HepG2 (cell line): ENCODE data around the gene IL22RA1.

Experiments
- MZF1 ChIP-seq: sonication (generic); formaldehyde crosslinking; IDR thresholded peaks from 2 replicates; pipeline ENCODE4 v1.8.1; 2023; ENCODE audit warnings: mild to moderate bottlenecking, missing genetic modification reagents, borderline replicate concordance
- SMARCC2 ChIP-seq: fragments of 450-650 bp; IDR thresholded peaks from 2 replicates; pipeline ENCODE4 v1.6.1; 2017; ENCODE audit warnings: antibody characterized with exemption, mild to moderate bottlenecking
- ZNF253 ChIP-seq: sonication (generic); formaldehyde crosslinking; IDR thresholded peaks from 2 replicates; pipeline ENCODE4 v1.8.0; 2022; ENCODE audit warnings: mild to moderate bottlenecking, missing genetic modification reagents, borderline replicate concordance
- TF ChIP-seq, protein P1 (sequence below): sonication (generic); formaldehyde crosslinking; IDR thresholded peaks from 2 replicates; pipeline ENCODE4 v1.5.0; 2020; ENCODE audit warnings: mild to moderate bottlenecking, missing genetic modification reagents, moderate library complexity

GRCh38 chr1:24100945-24101737 lies 41.8 kb downstream of the IL22RA1 start:
- TF ChIP-seq MZF1 (CRISPR knock-in tag) (no peak), ZNF253 (CRISPR knock-in tag) (no peak), SMARCC2 (no peak)
- TF ChIP-seq, protein P1, sequence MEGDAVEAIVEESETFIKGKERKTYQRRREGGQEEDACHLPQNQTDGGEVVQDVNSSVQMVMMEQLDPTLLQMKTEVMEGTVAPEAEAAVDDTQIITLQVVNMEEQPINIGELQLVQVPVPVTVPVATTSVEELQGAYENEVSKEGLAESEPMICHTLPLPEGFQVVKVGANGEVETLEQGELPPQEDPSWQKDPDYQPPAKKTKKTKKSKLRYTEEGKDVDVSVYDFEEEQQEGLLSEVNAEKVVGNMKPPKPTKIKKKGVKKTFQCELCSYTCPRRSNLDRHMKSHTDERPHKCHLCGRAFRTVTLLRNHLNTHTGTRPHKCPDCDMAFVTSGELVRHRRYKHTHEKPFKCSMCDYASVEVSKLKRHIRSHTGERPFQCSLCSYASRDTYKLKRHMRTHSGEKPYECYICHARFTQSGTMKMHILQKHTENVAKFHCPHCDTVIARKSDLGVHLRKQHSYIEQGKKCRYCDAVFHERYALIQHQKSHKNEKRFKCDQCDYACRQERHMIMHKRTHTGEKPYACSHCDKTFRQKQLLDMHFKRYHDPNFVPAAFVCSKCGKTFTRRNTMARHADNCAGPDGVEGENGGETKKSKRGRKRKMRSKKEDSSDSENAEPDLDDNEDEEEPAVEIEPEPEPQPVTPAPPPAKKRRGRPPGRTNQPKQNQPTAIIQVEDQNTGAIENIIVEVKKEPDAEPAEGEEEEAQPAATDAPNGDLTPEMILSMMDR (CRISPR knock-in tag): no peak
